B cell (primary cell): ENCODE measurements around the gene SYN1. TPM values are rescaled to one million over a fixed set of nuclear protein-coding genes. Genes with fewer than 3 reads are reported as not detected.

Experiments
- ATAC-seq: fragments of 200-7000 bp; cut with Tn5 transposase; one replicate; pipeline ENCODE4 v1.10.0; 2021; ENCODE audit warnings: low read depth, mild to moderate bottlenecking, moderate number of reproducible peaks, moderate library complexity
- CTCF ChIA-PET: fragments of 350-600 bp; sonication (Branson Sonifier 250); formaldehyde crosslinking; loops from one replicate; lab custom pipeline; 2021; ENCODE audit warnings: antibody characterized with exemption, inconsistent platforms; lab: Charles Lee
- POLR2A ChIA-PET: fragments of 350-600 bp; sonication (Branson Sonifier 250); formaldehyde crosslinking; loops from one replicate; lab custom pipeline; 2021; ENCODE audit warnings: antibody characterized with exemption; lab: Charles Lee
- DNase-seq: peaks from one replicate; pipeline ENCODE4 v3.0.0; 2013
- H2AFZ ChIP-seq: 2 replicates; pipeline ENCODE4 v1.6.1; 2012; ENCODE audit warnings: mild to moderate bottlenecking, low read depth, low read length; ENCODE audit not compliant: insufficient read depth, poor library complexity, severe bottlenecking
- H3K27ac ChIP-seq, 2 donors: 1 replicate in 1 of 2; 2 replicates in 1 of 2; pipeline ENCODE4 v1.5.1; 2012 to 2013; ENCODE audit warnings: low read length in 2 of 2, mild to moderate bottlenecking in 2 of 2, moderate library complexity in 1 of 2
- H3K27me3 ChIP-seq, 4 experiments: fragments of 200-600 bp in 1 of 4; sonication (generic) in 1 of 4; replicated peaks in 1 of 4; 1 replicate in 2 of 4; 2 replicates in 2 of 4; pipeline versions ENCODE4 v1.6.1 to v1.7.0; 2013 to 2016; ENCODE audit warnings: low read length in 3 of 4, mild to moderate bottlenecking in 2 of 4, mixed read lengths in 1 of 4, moderate library complexity in 1 of 4; ENCODE audit not compliant: insufficient read depth in 4 of 4, control insufficient read depth in 3 of 4; ENCODE audit errors: control extremely low read depth in 1 of 4
- H3K36me3 ChIP-seq, 2 experiments: replicated peaks in 1 of 2; 1 replicate in 1 of 2; 2 replicates in 1 of 2; pipeline versions ENCODE4 v1.6.1 to v1.7.1; 2013; ENCODE audit warnings: low read length in 1 of 2; ENCODE audit not compliant: insufficient read depth in 2 of 2, control insufficient read depth in 1 of 2; ENCODE audit errors: control extremely low read depth in 1 of 2, extremely low read depth in 1 of 2
- H3K4me1 ChIP-seq, 2 donors: fragments of 200-600 bp in 1 of 2; sonication (generic) in 1 of 2; 1 replicate in 1 of 2; 2 replicates in 1 of 2; pipeline versions ENCODE4 v1.5.1 to v1.6.1; 2013 to 2017; ENCODE audit warnings: low read length in 2 of 2; ENCODE audit not compliant: control insufficient read depth in 2 of 2, insufficient read depth in 2 of 2
- H3K4me2 ChIP-seq: replicated peaks from 2 replicates; pipeline ENCODE3; 2012; ENCODE audit warnings: mild to moderate bottlenecking, low read depth, low read length; ENCODE audit not compliant: poor library complexity, severe bottlenecking
- H3K4me3 ChIP-seq, 5 experiments: fragments of 200-600 bp in 1 of 5; sonication (generic) in 1 of 5; 1 replicate in 3 of 5; 2 replicates in 2 of 5; pipeline versions ENCODE4 v1.5.1 to v1.7.0; 2011 to 2016; ENCODE audit warnings: low read length in 4 of 5, mild to moderate bottlenecking in 4 of 5, low read depth in 2 of 5, control low read depth in 1 of 5, moderate library complexity in 1 of 5; ENCODE audit not compliant: insufficient read depth in 1 of 5; ENCODE audit errors: control extremely low read depth in 1 of 5, extremely low read depth in 1 of 5
- H3K79me2 ChIP-seq: fragments of 200-600 bp; sonication (generic); one replicate; pipeline ENCODE4 v1.6.0; 2016; ENCODE audit warnings: low read length; ENCODE audit not compliant: control insufficient read depth, insufficient read depth
- H3K9ac ChIP-seq: fragments of 200-600 bp; sonication (generic); 2 replicates; pipeline ENCODE4 v1.6.1; 2017; ENCODE audit warnings: mild to moderate bottlenecking, low read length, moderate library complexity
- H3K9me3 ChIP-seq, 3 donors: one replicate each; pipeline versions ENCODE4 v1.6.1 to v1.7.1; 2013; ENCODE audit warnings: low read length in 2 of 3; ENCODE audit not compliant: control insufficient read depth in 2 of 3, insufficient read depth in 1 of 3; ENCODE audit errors: control extremely low read depth in 1 of 3
- H4K20me1 ChIP-seq: 2 replicates; pipeline ENCODE4 v1.6.0; 2012; ENCODE audit warnings: mild to moderate bottlenecking, low read length; ENCODE audit not compliant: insufficient read depth, control insufficient read depth, poor library complexity, severe bottlenecking
- H3K27ac Mint-ChIP-seq: one replicate; pipeline ENCODE4 v1.8.0; 2021; ENCODE audit warnings: mixed read lengths
- H3K27me3 Mint-ChIP-seq: one replicate; pipeline ENCODE4 v1.8.0; 2021; ENCODE audit warnings: mixed read lengths
- H3K4me1 Mint-ChIP-seq: one replicate; pipeline ENCODE4 v1.8.0; 2021; ENCODE audit warnings: mixed read lengths
- H3K4me3 Mint-ChIP-seq: one replicate; pipeline ENCODE4 v1.8.0; 2021; ENCODE audit warnings: mixed read lengths
- H3K9me3 Mint-ChIP-seq: one replicate; pipeline ENCODE4 v1.8.0; 2022; ENCODE audit warnings: mixed read lengths; ENCODE audit not compliant: insufficient read depth
- CTCF ChIP-seq: fragments of 200-600 bp; IDR thresholded peaks from one replicate; pipeline ENCODE4 v1.8.0; 2022; ENCODE audit warnings: antibody characterized with exemption, mild to moderate bottlenecking
- EZH2 ChIP-seq: IDR thresholded peaks from 2 replicates; pipeline ENCODE4 v1.6.1; 2012; ENCODE audit warnings: borderline replicate concordance, low read depth, mild to moderate bottlenecking, moderate library complexity, low read length; ENCODE audit not compliant: insufficient read depth, poor library complexity, severe bottlenecking
- WGBS: methylation state at CpG from one replicate; pipeline ENCODE4 v1.1.5; 2013; ENCODE audit warnings: missing lambda C conversion rate; ENCODE audit not compliant: insufficient coverage; 5-methylcytosine and 5-hydroxymethylcytosine counted together
- intact Hi-C: fragments of 100-400 bp; cut with micrococcal nuclease; formaldehyde crosslinking; loops from one replicate; pipeline ENCODE4 v1.10.0; 2022
- polyA plus RNA-seq: library from polyadenylated mRNA; depleted of rRNA; stranded (reverse); fragments of >200 nt; gene quantifications from 2 replicates; pipeline ENCODE4 v1.2.3, GENCODE V29; 2012
- total RNA-seq, 2 donors: library from RNA; stranded (reverse); fragments of 120-200 nt in 1 of 2; gene quantifications; 1 replicate in 1 of 2; 2 replicates in 1 of 2; pipeline versions ENCODE4 v1.2.3 to v1.2.4, GENCODE V29; 2013 to 2022

Gene SYN1
- total and polyA plus RNA-seq, 2 donors (not counting 1 experiment from before 2014, with no cell fraction given): not detected

GRCh38 chrX:47612418-47612817 is 7.2 kb downstream of the SYN1 start:
- TF ChIP-seq CTCF (no peak), EZH2 (no peak)
- ATAC-seq: no peak

DNA sequence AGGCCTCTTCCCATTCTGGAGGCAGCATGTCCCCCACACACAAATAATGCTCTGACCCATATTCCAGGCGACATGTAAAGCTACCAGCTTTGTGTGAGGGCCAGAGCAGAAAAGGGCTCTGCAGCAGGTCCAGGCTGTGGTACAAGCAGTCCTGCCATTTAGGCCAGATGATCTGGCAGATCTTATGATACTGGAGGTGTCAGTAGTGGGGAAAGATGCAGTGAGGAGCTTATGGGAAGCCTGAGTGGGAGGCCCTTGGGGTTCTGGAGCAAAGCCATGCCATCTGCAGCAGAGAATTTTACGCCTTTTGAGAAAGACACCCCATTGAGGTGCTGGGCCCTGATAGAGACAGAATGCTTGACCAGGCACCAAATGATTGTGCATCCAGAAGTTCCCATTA is 7.7 kb downstream of the SYN1 start:
- CTCF ChIA-PET: no interaction called here
- POLR2A ChIA-PET: no interaction called here
- Histone ChIP-seq H3K27ac (no peak overlapping the region), H3K79me2 (no peaks in the 10 kb centered on the region), H3K4me1 (no peaks in the 10 kb centered on the region), H2AFZ (no peak overlapping the region), H3K9ac (no peak overlapping the region), H3K4me2 (no peak overlapping the region), H4K20me1 (no peaks in the 10 kb centered on the region), H3K27me3 (no peaks in the 10 kb centered on the region), H3K9me3 (no peaks in the 10 kb centered on the region), H3K36me3 (no peaks in the 10 kb centered on the region), H3K4me3 (no peak overlapping the region)
- no peak for TF ChIP-seq CTCF
- no peak for TF ChIP-seq EZH2
- DNase-seq (no peak), ATAC-seq (no peak)
- 100% methylated on average over 1 of the region's 2 CpGs for WGBS
- Mint-ChIP-seq H3K4me3 (no peak overlapping the region), H3K27ac (no peak overlapping the region), H3K27me3 (peaks cover 11% of the 10 kb centered on the region), H3K4me1 (no peaks in the 10 kb centered on the region), H3K9me3 (no peaks in the 10 kb centered on the region)
- intact Hi-C loops: no loop called here

More at GRCh38 chrX:47612418-47612817, 7.2 kb downstream of the SYN1 start:
- no peak overlapping the region for H3K27ac Mint-ChIP-seq
- Histone ChIP-seq H2AFZ (no peak overlapping the region), H3K4me3 (no peak overlapping the region), H3K79me2 (no peaks in the 10 kb centered on the region), H3K27ac (no peak overlapping the region), H3K27me3 (no peaks in the 10 kb centered on the region), H3K9ac (no peak overlapping the region), H3K4me1 (no peaks in the 10 kb centered on the region), H3K9me3 (no peaks in the 10 kb centered on the region), H3K36me3 (no peaks in the 10 kb centered on the region), H3K4me2 (no peak overlapping the region), H4K20me1 (no peaks in the 10 kb centered on the region)
- H3K4me1 Mint-ChIP-seq: no peaks in the 10 kb centered on the region
- H3K27me3 Mint-ChIP-seq: peaks cover 13% of the 10 kb centered on the region
- no peaks in the 10 kb centered on the region for H3K9me3 Mint-ChIP-seq
- ChIA-PET CTCF (no interaction called here), POLR2A (no interaction called here)
- intact Hi-C loops: no loop called here
- DNase-seq: no peak
- H3K4me3 Mint-ChIP-seq: no peak overlapping the region
